ENCODE measurements around the gene MMP15. TPM values are rescaled to one million over a fixed set of nuclear protein-coding genes. Genes with fewer than 3 reads are reported as not detected.

The MMP15 gene
- total and polyA plus RNA-seq, 2 donors (not counting 3 experiments of a cell fraction or from before 2014, with no cell fraction given): 12.6 to 16.0 TPM

- CTCF ChIA-PET: interaction anchor here (1.4 kb wide), 2 partner anchors 74 to 80 kb away, joined by 3 to 4 read pairs; no protein-coding TSS in a partner anchor
Observed at GRCh38 chr16:58047557-58048348, 22.2 kb downstream of the MMP15 start.

More at GRCh38 chr16:58047557-58048348, 22.2 kb downstream of the MMP15 start:
- H4K20me1 ChIP-seq (replicated peaks; ENCODE audit: control insufficient read depth, extremely low read depth, insufficient read depth, low read length): no peaks in the 10 kb centered on the region
- no TSS peak for BruUV-seq (replicated peaks)
- H3K27ac ChIP-seq (ENCODE audit: insufficient read depth, low read depth, low read length): no peak overlapping the region
- H3K79me2 ChIP-seq (ENCODE audit: control insufficient read depth, insufficient read depth, low read length): no peaks in the 10 kb centered on the region
- H3K4me2 ChIP-seq (ENCODE audit: insufficient read depth, low read length): no peak overlapping the region
- DNase-seq (ENCODE audit: low read depth, low spot score) (no peak), FAIRE-seq (no peak)
- no peak overlapping the region for H3K9ac ChIP-seq (replicated peaks; ENCODE audit: extremely low read depth, insufficient read depth, low read length)
- H2AFZ ChIP-seq (ENCODE audit: low read depth, low read length): peak overlapping the region; percentile 19
- no peaks in the 10 kb centered on the region for H3K4me1 ChIP-seq (ENCODE audit: control insufficient read depth, extremely low read depth, insufficient read depth, low read length)
- intact Hi-C loops (cut with micrococcal nuclease) (no loop called here), dilution Hi-C loops (cut with MboI; ENCODE audit: extremely low pct_ligation_motif_present, low sequenced_read_pairs) (no loop called here)
- H3K4me3 ChIP-seq (replicated peaks in 1 of 3; ENCODE audit: insufficient read depth in 1 of 3, low read depth in 1 of 3, low read length in 3 of 3): no peak overlapping the region
- POLR2A ChIA-PET: no interaction called here
- no peaks in the 10 kb centered on the region for H3K27me3 ChIP-seq (ENCODE audit: control insufficient read depth in 2 of 2, insufficient read depth in 2 of 2, low read length in 2 of 2)
- H3K9me3 ChIP-seq (replicated peaks; ENCODE audit: control insufficient read depth, insufficient read depth, low read length): no peaks in the 10 kb centered on the region
- no peaks in the 10 kb centered on the region for H3K36me3 ChIP-seq (ENCODE audit: control insufficient read depth in 2 of 2, extremely low read depth in 1 of 2, insufficient read depth in 2 of 2, low read length in 2 of 2)
- H3K9me1 ChIP-seq (replicated peaks; ENCODE audit: control insufficient read depth, extremely low read depth, insufficient read depth, low read length): no peaks in the 10 kb centered on the region
- no peak for TF ChIP-seq MYC (IDR thresholded peaks at IDR 0.05; ENCODE audit: low read depth, low read length)
- no peak for TF ChIP-seq EZH2 (IDR thresholded peaks at IDR 0.05; ENCODE audit: borderline replicate concordance, low read depth, low read length, severe bottlenecking)
- no peak for TF ChIP-seq POLR2AphosphoS5 (IDR thresholded peaks at IDR 0.05; ENCODE audit: insufficient read depth, low read depth, low read length)
- TF ChIP-seq, protein P1, sequence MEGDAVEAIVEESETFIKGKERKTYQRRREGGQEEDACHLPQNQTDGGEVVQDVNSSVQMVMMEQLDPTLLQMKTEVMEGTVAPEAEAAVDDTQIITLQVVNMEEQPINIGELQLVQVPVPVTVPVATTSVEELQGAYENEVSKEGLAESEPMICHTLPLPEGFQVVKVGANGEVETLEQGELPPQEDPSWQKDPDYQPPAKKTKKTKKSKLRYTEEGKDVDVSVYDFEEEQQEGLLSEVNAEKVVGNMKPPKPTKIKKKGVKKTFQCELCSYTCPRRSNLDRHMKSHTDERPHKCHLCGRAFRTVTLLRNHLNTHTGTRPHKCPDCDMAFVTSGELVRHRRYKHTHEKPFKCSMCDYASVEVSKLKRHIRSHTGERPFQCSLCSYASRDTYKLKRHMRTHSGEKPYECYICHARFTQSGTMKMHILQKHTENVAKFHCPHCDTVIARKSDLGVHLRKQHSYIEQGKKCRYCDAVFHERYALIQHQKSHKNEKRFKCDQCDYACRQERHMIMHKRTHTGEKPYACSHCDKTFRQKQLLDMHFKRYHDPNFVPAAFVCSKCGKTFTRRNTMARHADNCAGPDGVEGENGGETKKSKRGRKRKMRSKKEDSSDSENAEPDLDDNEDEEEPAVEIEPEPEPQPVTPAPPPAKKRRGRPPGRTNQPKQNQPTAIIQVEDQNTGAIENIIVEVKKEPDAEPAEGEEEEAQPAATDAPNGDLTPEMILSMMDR (IDR thresholded peaks at IDR 0.05; ENCODE audit: extremely low read depth in 1 of 2, insufficient read depth in 1 of 2, low read depth in 1 of 2, low read length in 2 of 2): no peak
- TF ChIP-seq POLR2A (IDR thresholded peaks at IDR 0.05; ENCODE audit: low read depth, low read length): no peak
- TF ChIP-seq FOS (IDR thresholded peaks at IDR 0.05; ENCODE audit: borderline replicate concordance, insufficient read depth, low read length): no peak
- no peak for TF ChIP-seq GATA2 (IDR thresholded peaks at IDR 0.05; ENCODE audit: insufficient read depth, insufficient read length, low read depth, low read length)
- no peak for TF ChIP-seq JUN (IDR thresholded peaks at IDR 0.05; ENCODE audit: borderline replicate concordance, insufficient read depth, insufficient read length, low read depth)
- TF ChIP-seq, protein P2, sequence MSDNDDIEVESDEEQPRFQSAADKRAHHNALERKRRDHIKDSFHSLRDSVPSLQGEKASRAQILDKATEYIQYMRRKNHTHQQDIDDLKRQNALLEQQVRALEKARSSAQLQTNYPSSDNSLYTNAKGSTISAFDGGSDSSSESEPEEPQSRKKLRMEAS (IDR thresholded peaks at IDR 0.05; ENCODE audit: insufficient read depth, insufficient read length): no peak

Measured in endothelial cell of umbilical vein (primary cell).